ENCODE measurements around the gene PCYT1A. TPM values are rescaled to one million over a fixed set of nuclear protein-coding genes. Genes with fewer than 3 reads are reported as not detected.
A peak's percentile ranks its signal among the peaks of the same experiment; 100 is the strongest.
"Not testable (repeated sequence)": the region's sequence is repeated elsewhere in the genome, so short reads cannot be mapped to it uniquely, and the experiment has no call there.

The PCYT1A gene
- polyA plus RNA-seq, 6 donors from 2014 or later: 8.2 to 18.0 (median 11.9) TPM

DNA sequence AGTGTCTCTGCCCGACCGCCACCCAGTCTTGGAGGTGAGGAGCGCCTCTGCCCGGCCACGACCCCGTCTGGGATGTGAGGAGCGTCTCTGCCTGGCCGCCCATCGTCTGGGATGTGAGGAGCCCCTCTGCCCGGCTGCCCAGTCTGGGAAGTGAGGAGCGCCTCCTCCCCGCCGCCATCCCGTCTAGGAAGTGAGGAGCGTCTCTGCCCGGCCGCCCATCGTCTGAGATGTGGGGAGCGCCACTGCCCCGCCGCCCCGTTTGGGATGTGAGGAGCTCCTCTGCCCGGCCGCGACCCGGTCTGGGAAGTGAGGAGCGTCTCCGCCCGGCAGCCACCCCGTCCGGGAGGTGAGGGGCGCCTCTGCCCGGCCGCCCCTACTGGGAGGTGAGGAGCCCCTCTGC, 43.4 kb downstream of the PCYT1A start:
- peaks cover 11 to 14% of the 10 kb centered on the region in 2 donors for H3K36me3 Mint-ChIP-seq
- H3K4me1 Mint-ChIP-seq; ATAC-seq (ENCODE audit: low read depth in 2 of 2); DNase-seq; H3K27me3 Mint-ChIP-seq; H3K27ac Mint-ChIP-seq; H3K9me3 Mint-ChIP-seq; H3K4me3 Mint-ChIP-seq: not testable (repeated sequence)

GRCh38 chr3:196241704-196242103, 45.8 kb downstream of the PCYT1A start:
- ATAC-seq (ENCODE audit: low read depth in 2 of 2) (no peak), DNase-seq (no peak)
- Mint-ChIP-seq H3K9me3 (no peaks in the 10 kb centered on the region), H3K36me3 (peaks cover 8 to 12% of the 10 kb centered on the region in 2 donors), H3K4me3 (no peak overlapping the region), H3K27me3 (no peaks in the 10 kb centered on the region), H3K27ac (no peak overlapping the region), H3K4me1 (peaks cover 0 to 3% (median 0%) of the 10 kb centered on the region in 3 donors)

- Mint-ChIP-seq H3K9me3 (no peaks in the 10 kb centered on the region), H3K27me3 (no peaks in the 10 kb centered on the region), H3K4me3 (peak overlapping the region in 1 of 8 donors; percentile 22), H3K4me1 (peaks cover 0 to 3% (median 0%) of the 10 kb centered on the region in 3 donors), H3K27ac (no peak overlapping the region), H3K36me3 (peaks cover 8 to 12% of the 10 kb centered on the region in 2 donors)
- ATAC-seq (ENCODE audit: low read depth in 2 of 2): no peak
- DNase-seq: no peak
Measured at GRCh38 chr3:196240424-196240823, 47.1 kb downstream of the PCYT1A start.

- no peaks in the 10 kb centered on the region for H3K27me3 Mint-ChIP-seq
- H3K4me1 Mint-ChIP-seq: peaks cover 0 to 3% (median 0%) of the 10 kb centered on the region in 3 donors
- no peaks in the 10 kb centered on the region for H3K9me3 Mint-ChIP-seq
- H3K36me3 Mint-ChIP-seq: peaks cover 8 to 12% of the 10 kb centered on the region in 2 donors
- H3K27ac Mint-ChIP-seq: peak overlapping the region in 2 of 6 donors; percentile 19 to 80
- peak overlapping the region in 1 of 8 donors; percentile 10 for H3K4me3 Mint-ChIP-seq
- ATAC-seq (ENCODE audit: low read depth in 2 of 2) (no peak), DNase-seq (no peak)
Measured at GRCh38 chr3:196238612-196239560, 48.6 kb downstream of the PCYT1A start.

DNA sequence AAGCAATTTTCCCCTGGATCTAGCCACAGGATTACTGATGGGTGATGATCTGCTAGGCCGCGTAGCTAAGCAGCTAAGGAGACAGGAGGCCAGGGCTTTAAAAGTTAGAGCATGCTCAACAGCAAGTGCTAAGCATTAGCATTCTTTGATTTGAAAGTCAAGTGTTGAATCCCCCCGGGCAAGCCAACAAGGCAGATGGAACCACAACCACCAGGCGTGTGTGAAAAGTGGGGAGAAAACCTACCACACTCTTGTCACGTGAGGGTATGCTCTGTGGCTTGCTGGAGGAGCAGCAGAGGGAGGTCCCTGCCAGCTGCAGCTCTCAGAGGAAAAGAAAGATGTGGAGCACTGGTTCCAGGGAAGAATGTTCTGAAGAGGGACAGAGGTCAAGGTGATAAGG, 50.3 kb downstream of the PCYT1A start:
- Mint-ChIP-seq H3K4me1 (peaks cover 3 to 9% (median 6%) of the 10 kb centered on the region in 3 donors), H3K4me3 (no peak overlapping the region), H3K27me3 (no peaks in the 10 kb centered on the region), H3K27ac (no peak overlapping the region), H3K9me3 (no peaks in the 10 kb centered on the region), H3K36me3 (peaks cover 8 to 12% of the 10 kb centered on the region in 2 donors)
- DNase-seq: no peak
- ATAC-seq (ENCODE audit: low read depth in 2 of 2): no peak

- ATAC-seq (ENCODE audit: low read depth in 2 of 2) (no peak), DNase-seq (no peak)
- Mint-ChIP-seq H3K4me1 (peaks cover 4 to 11% (median 10%) of the 10 kb centered on the region in 3 donors), H3K27ac (peak overlapping the region in 3 of 6 donors; percentile 1 to 60 (median 21)), H3K9me3 (no peaks in the 10 kb centered on the region), H3K4me3 (no peak overlapping the region), H3K36me3 (peaks cover 8% of the 10 kb centered on the region in 2 donors), H3K27me3 (no peaks in the 10 kb centered on the region)
Measured at GRCh38 chr3:196236223-196236622, 51.3 kb downstream of the PCYT1A start.

GRCh38 chr3:196235452-196236122, 51.9 kb downstream of the PCYT1A start:
- no peak for DNase-seq
- no peaks in the 10 kb centered on the region for H3K27me3 Mint-ChIP-seq
- peaks cover 7 to 8% of the 10 kb centered on the region in 2 donors for H3K36me3 Mint-ChIP-seq
- H3K4me3 Mint-ChIP-seq: no peak overlapping the region
- peaks cover 4 to 11% (median 10%) of the 10 kb centered on the region in 3 donors for H3K4me1 Mint-ChIP-seq
- no peak for ATAC-seq (ENCODE audit: low read depth in 2 of 2)
- H3K27ac Mint-ChIP-seq: peak overlapping the region in 2 of 6 donors; percentile 43 to 74
- H3K9me3 Mint-ChIP-seq: no peaks in the 10 kb centered on the region

DNA sequence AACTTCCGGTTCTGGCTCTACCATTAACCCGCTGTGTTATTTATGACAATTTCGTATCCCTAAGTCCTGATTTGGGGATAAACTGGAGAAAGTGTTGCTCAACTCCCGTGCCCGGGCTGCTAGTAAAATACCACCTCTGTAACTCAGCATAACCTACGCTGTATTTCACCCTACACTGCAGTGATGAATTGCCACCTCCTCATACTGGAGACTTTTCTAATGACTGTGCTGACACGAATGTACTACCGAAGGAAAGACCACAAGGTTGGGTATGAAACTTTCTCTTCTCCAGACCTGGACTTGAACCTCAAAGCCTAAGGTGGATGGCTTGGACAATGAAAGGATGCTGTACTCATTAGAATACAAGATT, 54.7 kb downstream of the PCYT1A start:
- H3K4me3 Mint-ChIP-seq: no peak overlapping the region
- H3K9me3 Mint-ChIP-seq: no peaks in the 10 kb centered on the region
- DNase-seq: no peak
- H3K4me1 Mint-ChIP-seq: peaks cover 4 to 11% (median 10%) of the 10 kb centered on the region in 3 donors
- ATAC-seq (ENCODE audit: low read depth in 2 of 2): no peak
- no peaks in the 10 kb centered on the region for H3K27me3 Mint-ChIP-seq
- peak overlapping the region in 2 of 6 donors; percentile 29 to 48 for H3K27ac Mint-ChIP-seq
- no peaks in the 10 kb centered on the region for H3K36me3 Mint-ChIP-seq

GRCh38 chr3:196232154-196232881, 55.2 kb downstream of the PCYT1A start:
- H3K27me3 Mint-ChIP-seq: no peaks in the 10 kb centered on the region
- DNase-seq (no peak), ATAC-seq (ENCODE audit: low read depth in 2 of 2) (peak; percentile 48 to 55)
- no peaks in the 10 kb centered on the region for H3K9me3 Mint-ChIP-seq
- peaks cover 4 to 11% (median 10%) of the 10 kb centered on the region in 3 donors for H3K4me1 Mint-ChIP-seq
- no peak overlapping the region for H3K4me3 Mint-ChIP-seq
- H3K27ac Mint-ChIP-seq: peak overlapping the region in 1 of 6 donors; percentile 29
- no peaks in the 10 kb centered on the region for H3K36me3 Mint-ChIP-seq

- Mint-ChIP-seq H3K27ac (no peak overlapping the region), H3K9me3 (no peaks in the 10 kb centered on the region), H3K36me3 (no peaks in the 10 kb centered on the region), H3K4me3 (no peak overlapping the region), H3K4me1 (peaks cover 4 to 8% (median 5%) of the 10 kb centered on the region in 3 donors), H3K27me3 (no peaks in the 10 kb centered on the region)
- no peak for ATAC-seq (ENCODE audit: low read depth in 2 of 2)
- no peak for DNase-seq
Measured at GRCh38 chr3:196227629-196228493, 59.7 kb downstream of the PCYT1A start.

DNA sequence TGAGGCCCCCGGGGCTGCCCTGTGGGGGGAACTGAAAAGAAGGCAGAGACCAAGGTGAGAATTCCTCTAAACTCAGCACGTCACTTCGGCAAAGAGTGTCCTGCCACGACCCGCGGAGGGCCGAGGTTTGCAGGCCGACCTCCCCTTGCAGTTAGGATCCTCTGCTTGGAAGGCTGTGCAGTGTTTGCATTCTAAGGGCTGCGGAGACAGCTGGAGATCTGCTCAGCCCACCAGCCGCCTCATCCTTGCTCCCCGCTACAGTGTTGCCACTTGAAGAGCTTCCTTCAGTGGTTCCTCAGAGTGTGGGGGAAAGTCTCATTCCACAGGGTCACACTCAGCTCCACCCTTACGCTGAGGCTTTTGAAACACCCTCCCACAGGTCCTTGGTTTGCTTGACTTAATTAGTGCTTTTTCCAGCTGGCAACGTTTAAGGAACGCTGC, 60.4 kb downstream of the PCYT1A start:
- ATAC-seq (ENCODE audit: low read depth in 2 of 2): no peak
- no peak for DNase-seq
- peak overlapping the region in 1 of 8 donors; percentile 10 for H3K4me3 Mint-ChIP-seq
- no peaks in the 10 kb centered on the region for H3K27me3 Mint-ChIP-seq
- no peak overlapping the region for H3K27ac Mint-ChIP-seq
- H3K36me3 Mint-ChIP-seq: no peaks in the 10 kb centered on the region
- peaks cover under 1 to 5% (median under 1%) of the 10 kb centered on the region in 3 donors for H3K4me1 Mint-ChIP-seq
- H3K9me3 Mint-ChIP-seq: no peaks in the 10 kb centered on the region

DNA sequence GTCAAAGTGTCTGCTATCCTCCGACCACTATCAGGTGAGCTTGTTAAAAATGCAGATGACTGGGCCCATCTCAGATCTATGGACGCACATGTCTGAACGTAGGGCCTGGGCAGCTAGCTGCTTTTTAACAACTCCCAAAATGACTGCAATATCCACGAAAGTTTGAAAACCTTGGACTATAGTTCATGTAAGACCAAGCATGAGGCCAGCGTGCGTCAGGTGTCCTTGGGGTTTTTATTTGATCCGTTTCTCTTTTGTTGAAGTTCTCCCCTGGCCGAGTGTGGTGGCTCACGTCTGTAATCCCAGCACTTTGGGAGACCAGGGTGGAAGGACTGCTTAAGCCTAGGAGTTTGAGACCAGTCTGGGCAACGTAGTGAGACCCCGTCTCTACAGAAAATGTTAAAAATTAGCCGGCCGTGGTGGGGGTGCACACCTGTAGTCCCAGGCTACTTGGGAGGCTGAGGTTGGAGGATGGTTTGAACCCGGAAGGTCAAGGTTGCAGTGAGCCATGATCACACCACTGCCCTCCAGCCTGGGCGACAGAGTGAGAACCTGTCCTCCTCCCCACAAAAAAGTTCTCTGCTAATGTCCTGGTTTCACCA, 61.7 kb downstream of the PCYT1A start:
- H3K27ac Mint-ChIP-seq: no peak overlapping the region
- ATAC-seq (ENCODE audit: low read depth in 2 of 2) (no peak), DNase-seq (no peak)
- H3K4me3 Mint-ChIP-seq: no peak overlapping the region
- H3K4me1 Mint-ChIP-seq: no peaks in the 10 kb centered on the region
- no peaks in the 10 kb centered on the region for H3K27me3 Mint-ChIP-seq
- no peaks in the 10 kb centered on the region for H3K9me3 Mint-ChIP-seq
- H3K36me3 Mint-ChIP-seq: no peaks in the 10 kb centered on the region
